HepG2 (cell line): Measurements from ENCODE around the gene PCDHGB7. TPM values are rescaled to one million over a fixed set of nuclear protein-coding genes. Genes with fewer than 3 reads are reported as not detected.
A peak's percentile ranks its signal among the peaks of the same experiment; 100 is the strongest.
"Not testable (repeated sequence)": the region's sequence is repeated elsewhere in the genome, so short reads cannot be mapped to it uniquely, and the experiment has no call there.

Experiments used
- ATAC-seq: fragments of 200-7000 bp; cut with Tn5 transposase; 3 replicates; pipeline ENCODE4 v1.9.1; 2020; ENCODE audit warnings: mild to moderate bottlenecking, moderate library complexity
- Bru-seq: library from RNA; stranded (reverse); fragments of 400-500 nt; gene quantifications from one replicate; lab custom pipeline; 2021; lab: Mats Ljungman, UMichigan
- BruChase-seq, 2 experiments: library from RNA; stranded (reverse); fragments of 400-500 nt; gene quantifications; one replicate each; lab custom pipeline; 2021; lab: Mats Ljungman, UMichigan
- BruUV-seq: library from RNA; stranded (reverse); fragments of 400-500 nt; replicated peaks from 2 replicates; lab custom pipeline; 2021; lab: Mats Ljungman, UMichigan
- CTCF ChIA-PET: fragments of 300-600 bp; formaldehyde crosslinking; extraction: SDS; loops from one replicate; lab custom pipeline; 2021; ENCODE audit warnings: low total read pairs, inconsistent platforms, low intra/inter-chr PET ratio; lab: Yijun Ruan, JAX
- POLR2A ChIA-PET: fragments of 350-600 bp; sonication (Branson Sonifier 250); formaldehyde crosslinking; loops from one replicate; lab custom pipeline; 2020; ENCODE audit warnings: antibody characterized with exemption, inconsistent platforms; lab: Yijun Ruan, JAX
- DNase-seq: peaks from one replicate; pipeline ENCODE4 v3.0.0-alpha.2; 2015; ENCODE audit warnings: low spot score
- FAIRE-seq: peaks from 3 replicates; lab custom pipeline; 2011; peaks lifted over from hg19 to GRCh38; lab: Jason Lieb, UNC
- H2AFZ ChIP-seq: one replicate; pipeline ENCODE4 v1.6.1; 2011; ENCODE audit warnings: low read length, inconsistent platforms
- H3K27ac ChIP-seq: fragments of 300-600 bp; 3 replicates; pipeline ENCODE4 v1.8.0; 2011; ENCODE audit warnings: mixed run types, mild to moderate bottlenecking, mixed read lengths, low read length, inconsistent platforms; ENCODE audit not compliant: insufficient read depth; ENCODE audit errors: extremely low read length
- H3K27me3 ChIP-seq, 2 experiments: fragments of 200-600 bp in 1 of 2; 2 replicates in 1 of 2; 3 replicates in 1 of 2; pipeline versions ENCODE4 v1.6.0 to v1.8.0; 2011; ENCODE audit warnings: low read length in 2 of 2, mild to moderate bottlenecking in 2 of 2, moderate library complexity in 2 of 2, inconsistent platforms in 1 of 2; ENCODE audit not compliant: insufficient read depth in 2 of 2, control insufficient read depth in 1 of 2
- H3K36me3 ChIP-seq, 2 experiments: fragments of 200-600 bp in 1 of 2; replicated peaks in 1 of 2; 2 replicates in 1 of 2; 3 replicates in 1 of 2; pipeline versions ENCODE4 v1.5.1 to v1.8.0; 2011; ENCODE audit warnings: low read length in 2 of 2, inconsistent platforms in 1 of 2; ENCODE audit not compliant: insufficient read depth in 2 of 2, control insufficient read depth in 1 of 2
- H3K4me1 ChIP-seq: 2 replicates; pipeline ENCODE4 v1.5.1; 2012; ENCODE audit warnings: low read length, inconsistent platforms; ENCODE audit not compliant: insufficient read depth
- H3K4me2 ChIP-seq: 2 replicates; pipeline ENCODE4 v1.6.0; 2011; ENCODE audit warnings: low read depth, low read length, inconsistent platforms
- H3K4me3 ChIP-seq, 3 experiments: fragments of 200-600 bp in 1 of 3; sonication (generic), shearing (Covaris generic) in 1 of 3; replicated peaks in 1 of 3; 2 replicates each; pipeline ENCODE4 v1.5.1; 2011 to 2016; ENCODE audit warnings: low read length in 3 of 3, inconsistent platforms in 2 of 3, low read depth in 2 of 3, mild to moderate bottlenecking in 2 of 3, control low read depth in 1 of 3, mixed read lengths in 1 of 3; ENCODE audit not compliant: insufficient read depth in 1 of 3
- H3K79me2 ChIP-seq: one replicate; pipeline ENCODE4 v1.6.1; 2011; ENCODE audit warnings: low read length, inconsistent platforms; ENCODE audit not compliant: insufficient read depth
- H3K9ac ChIP-seq: 2 replicates; pipeline ENCODE4 v1.6.0; 2011; ENCODE audit warnings: mild to moderate bottlenecking, low read depth, low read length, inconsistent platforms; ENCODE audit not compliant: insufficient read depth
- H3K9me3 ChIP-seq: 2 replicates; pipeline ENCODE4 v1.5.1; 2012; ENCODE audit warnings: mild to moderate bottlenecking, low read length
- H4K20me1 ChIP-seq: 2 replicates; pipeline ENCODE4 v1.6.0; 2011; ENCODE audit warnings: inconsistent platforms, mild to moderate bottlenecking, low read length, moderate library complexity; ENCODE audit not compliant: insufficient read depth
- BCL6 ChIP-seq: IDR thresholded peaks from 2 replicates; pipeline ENCODE4 v1.6.1; 2016; ENCODE audit warnings: missing genetic modification reagents, missing compliant biosample characterization
- RAD21 ChIP-seq: fragments of 450-650 bp; formaldehyde crosslinking; IDR thresholded peaks from 2 replicates; pipeline ENCODE4 v1.5.0; 2020; ENCODE audit warnings: mild to moderate bottlenecking
- SMC3 ChIP-seq: IDR thresholded peaks from 2 replicates; pipeline ENCODE4 v1.6.1; 2011; ENCODE audit warnings: low read length, improper control_type of control experiment
- STAG1 ChIP-seq: sonication (generic); formaldehyde crosslinking; IDR thresholded peaks from 2 replicates; pipeline ENCODE4 v1.4.0; 2020; ENCODE audit warnings: missing genetic modification reagents
- WGBS: methylation state at CpG from one replicate; pipeline ENCODE4 v1.1.6; 2017; ENCODE audit warnings: low lambda C conversion rate; 5-methylcytosine and 5-hydroxymethylcytosine counted together
- in situ Hi-C: cut with HindIII; loops from 2 replicates; pipeline ENCODE4 v1.10.0; 2017; ENCODE audit warnings: low pct_unique_long_range_greater_than_20kb; ENCODE audit not compliant: extremely low pct_ligation_motif_present
- intact Hi-C: fragments of 100-400 bp; cut with micrococcal nuclease; formaldehyde crosslinking; loops from one replicate; pipeline ENCODE4 v1.10.0; 2022; ENCODE audit not compliant: unreplicated experiment
- long read RNA-seq, 2 experiments: library from RNA in 1 of 2; library from polyadenylated mRNA in 1 of 2; stranded (forward) in 1 of 2; unstranded in 1 of 2; transcript quantifications; one replicate each; pipeline ENCODE4 v2.0.0, GENCODE V29; 2019 to 2022
- polyA minus RNA-seq, 3 experiments: library from RNA; depleted of rRNA, polyadenylated mRNA; stranded (reverse); fragments of >200 nt; gene quantifications; 2 replicates each; pipeline ENCODE4 v1.2.3, GENCODE V29; 2011; ENCODE audit warnings: low replicate concordance in 1 of 3
- polyA plus RNA-seq, 8 experiments: library from polyadenylated mRNA; depleted of rRNA in 3 of 8; stranded (reverse) in 7 of 8; unstranded in 1 of 8; fragments of >200 nt; fragmentation: Illumina TruSeq in 4 of 8; extraction: Trizol in 4 of 8; gene quantifications; 2 replicates each; pipeline versions ENCODE4 v1.2.1 to v1.2.3, GENCODE V29; 2011 to 2016; ENCODE audit warnings: low read depth in 4 of 8, missing spikeins in 1 of 8, mixed read lengths in 1 of 8; ENCODE audit not compliant: insufficient read depth in 1 of 8
- total RNA-seq, 5 experiments: library from RNA; depleted of rRNA; stranded (reverse); fragments of >200 nt; fragmentation: Illumina TruSeq; extraction: Trizol; gene quantifications; 2 replicates each; pipeline ENCODE4 v1.2.3, GENCODE V29; 2016; ENCODE audit warnings: low read depth in 1 of 5
- TF ChIP-seq, protein P1 (sequence below): sonication (generic); formaldehyde crosslinking; IDR thresholded peaks from 2 replicates; pipeline ENCODE4 v1.5.0; 2020; ENCODE audit warnings: mild to moderate bottlenecking, missing genetic modification reagents, moderate library complexity
- TF ChIP-seq, protein P2 (sequence below): sonication (generic); formaldehyde crosslinking; IDR thresholded peaks from 2 replicates; pipeline ENCODE4 v1.5.1; 2020; ENCODE audit warnings: mild to moderate bottlenecking, missing genetic modification reagents, moderate library complexity

Gene PCDHGB7
- total RNA-seq (2016; rRNA removed; fragmentation: Illumina TruSeq; extraction: Trizol) (0.07 and 0.18 TPM in 2 replicates), polyA plus RNA-seq (2011; rRNA removed) (0.08 and 0.10 TPM in 2 replicates), polyA minus RNA-seq (2011; rRNA and poly(A)+ RNA removed; ENCODE audit: low replicate concordance) (0.42 and 0.70 TPM in 2 replicates), Bru-seq, nascent RNA (percentile 38 among the genes with signal in this experiment), BruChase-seq, experiment 1, labeled RNA remaining after a 6-hour chase (percentile 48 among the genes with signal in this experiment), BruChase-seq, experiment 2, labeled RNA remaining after a 2-hour chase (percentile 51 among the genes with signal in this experiment)
- not detected in 2 replicates for total RNA-seq (2016; cell fraction: cytosol; rRNA removed; fragmentation: Illumina TruSeq; extraction: Trizol; ENCODE audit: low read depth)
- 0.11 TPM in 1 of 2 replicates, not detected in the other for total RNA-seq (2016; cell fraction: insoluble cytoplasmic fraction; rRNA removed; fragmentation: Illumina TruSeq; extraction: Trizol)
- total RNA-seq (2016; cell fraction: membrane; rRNA removed; fragmentation: Illumina TruSeq; extraction: Trizol) = not detected in 2 replicates
- total RNA-seq (2016; cell fraction: nucleus; rRNA removed; fragmentation: Illumina TruSeq; extraction: Trizol) = 1.3 and 1.7 TPM in 2 replicates
- 0.04 and 0.06 TPM in 2 replicates for polyA plus RNA-seq (2011; cell fraction: cytosol; rRNA removed)
- 0.52 and 0.66 TPM in 2 replicates for polyA plus RNA-seq (2011; cell fraction: nucleus; rRNA removed)
- 0.04 and 0.07 TPM in 2 replicates for polyA plus RNA-seq (2012)
- not detected in 2 replicates for polyA plus RNA-seq (2016; cell fraction: cytosol; fragmentation: Illumina TruSeq; extraction: Trizol; ENCODE audit: low read depth)
- not detected in 2 replicates for polyA plus RNA-seq (2016; cell fraction: insoluble cytoplasmic fraction; fragmentation: Illumina TruSeq; extraction: Trizol; ENCODE audit: low read depth)
- polyA plus RNA-seq (2016; cell fraction: membrane; fragmentation: Illumina TruSeq; extraction: Trizol; ENCODE audit: low read depth) = not detected in 2 replicates
- 0.12 and 0.21 TPM in 2 replicates for polyA plus RNA-seq (2016; cell fraction: nucleus; fragmentation: Illumina TruSeq; extraction: Trizol; ENCODE audit: insufficient read depth, low read depth)
- 0.20 TPM in 1 of 2 replicates, not detected in the other for polyA minus RNA-seq (2011; cell fraction: cytosol; rRNA and poly(A)+ RNA removed)
- 3.5 and 4.1 TPM in 2 replicates for polyA minus RNA-seq (2011; cell fraction: nucleus; rRNA and poly(A)+ RNA removed)
- long read RNA-seq, experiment 1 = 0 reads
- long read RNA-seq, experiment 2 = 0 reads

DNA sequence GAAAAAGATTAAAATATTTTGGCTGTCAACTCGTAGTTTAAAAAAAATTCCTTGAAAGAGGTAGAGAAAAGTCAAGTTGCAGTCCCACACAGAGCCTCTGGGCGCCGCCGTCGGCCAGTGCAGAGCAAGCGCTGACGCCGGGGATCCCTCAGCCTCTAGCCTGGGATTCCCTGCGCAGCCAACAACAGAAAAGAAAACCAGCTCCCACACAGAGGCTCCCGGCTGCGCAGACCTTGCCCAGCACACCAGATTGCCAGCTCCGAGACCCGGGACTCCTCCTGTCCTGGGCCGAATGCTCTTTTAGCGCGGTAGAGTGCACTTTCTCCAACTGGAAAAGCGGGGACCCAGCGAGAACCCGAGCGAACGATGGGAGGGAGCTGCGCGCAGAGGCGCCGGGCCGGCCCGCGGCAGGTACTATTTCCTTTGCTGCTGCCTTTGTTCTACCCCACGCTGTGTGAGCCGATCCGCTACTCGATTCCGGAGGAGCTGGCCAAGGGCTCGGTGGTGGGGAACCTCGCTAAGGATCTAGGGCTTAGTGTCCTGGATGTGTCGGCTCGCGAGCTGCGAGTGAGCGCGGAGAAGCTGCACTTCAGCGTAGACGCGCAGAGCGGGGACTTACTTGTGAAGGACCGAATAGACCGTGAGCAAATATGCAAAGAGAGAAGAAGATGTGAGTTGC is at the start of gene PCDHGB7:
PCDHGB7 (plus strand) TSS at position 184 of the 679 bp plus-strand sequence; CDS start at position 367, 183 bp downstream.
- intact Hi-C loops = loop anchor here (1.0 kb wide), 3 partner anchors 108 to 147 kb away; no protein-coding TSS in a partner anchor
- H3K4me3 ChIP-seq = peak within 1 kb of the TSS in 1 of 3 experiments; percentile 16; a peak in 1 of 6 replicates
- peak; percentile 27 for DNase-seq
- H3K27ac ChIP-seq, H3K36me3 ChIP-seq, FAIRE-seq, H4K20me1 ChIP-seq, H3K79me2 ChIP-seq, BruUV-seq, H3K27me3 ChIP-seq, POLR2A ChIA-PET, H2AFZ ChIP-seq, H3K4me1 ChIP-seq, H3K9ac ChIP-seq: not testable (repeated sequence)
- CTCF ChIA-PET = interaction anchor here (0.7 to 1.6 kb wide), 4 partner anchors 95 to 147 kb away, joined by 5 to 13 read pairs (median 8); no protein-coding TSS in a partner anchor
- ATAC-seq = peak; percentile 94
- WGBS = 74% methylated on average over 38 of the region's 47 CpGs
- 0 out of 2 replicates have a peak, but pooled peaks have one; percentile 5 for TF ChIP-seq SMC3
- TF ChIP-seq, protein P1, sequence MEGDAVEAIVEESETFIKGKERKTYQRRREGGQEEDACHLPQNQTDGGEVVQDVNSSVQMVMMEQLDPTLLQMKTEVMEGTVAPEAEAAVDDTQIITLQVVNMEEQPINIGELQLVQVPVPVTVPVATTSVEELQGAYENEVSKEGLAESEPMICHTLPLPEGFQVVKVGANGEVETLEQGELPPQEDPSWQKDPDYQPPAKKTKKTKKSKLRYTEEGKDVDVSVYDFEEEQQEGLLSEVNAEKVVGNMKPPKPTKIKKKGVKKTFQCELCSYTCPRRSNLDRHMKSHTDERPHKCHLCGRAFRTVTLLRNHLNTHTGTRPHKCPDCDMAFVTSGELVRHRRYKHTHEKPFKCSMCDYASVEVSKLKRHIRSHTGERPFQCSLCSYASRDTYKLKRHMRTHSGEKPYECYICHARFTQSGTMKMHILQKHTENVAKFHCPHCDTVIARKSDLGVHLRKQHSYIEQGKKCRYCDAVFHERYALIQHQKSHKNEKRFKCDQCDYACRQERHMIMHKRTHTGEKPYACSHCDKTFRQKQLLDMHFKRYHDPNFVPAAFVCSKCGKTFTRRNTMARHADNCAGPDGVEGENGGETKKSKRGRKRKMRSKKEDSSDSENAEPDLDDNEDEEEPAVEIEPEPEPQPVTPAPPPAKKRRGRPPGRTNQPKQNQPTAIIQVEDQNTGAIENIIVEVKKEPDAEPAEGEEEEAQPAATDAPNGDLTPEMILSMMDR = peak; percentile 75
- TF ChIP-seq, protein P2, sequence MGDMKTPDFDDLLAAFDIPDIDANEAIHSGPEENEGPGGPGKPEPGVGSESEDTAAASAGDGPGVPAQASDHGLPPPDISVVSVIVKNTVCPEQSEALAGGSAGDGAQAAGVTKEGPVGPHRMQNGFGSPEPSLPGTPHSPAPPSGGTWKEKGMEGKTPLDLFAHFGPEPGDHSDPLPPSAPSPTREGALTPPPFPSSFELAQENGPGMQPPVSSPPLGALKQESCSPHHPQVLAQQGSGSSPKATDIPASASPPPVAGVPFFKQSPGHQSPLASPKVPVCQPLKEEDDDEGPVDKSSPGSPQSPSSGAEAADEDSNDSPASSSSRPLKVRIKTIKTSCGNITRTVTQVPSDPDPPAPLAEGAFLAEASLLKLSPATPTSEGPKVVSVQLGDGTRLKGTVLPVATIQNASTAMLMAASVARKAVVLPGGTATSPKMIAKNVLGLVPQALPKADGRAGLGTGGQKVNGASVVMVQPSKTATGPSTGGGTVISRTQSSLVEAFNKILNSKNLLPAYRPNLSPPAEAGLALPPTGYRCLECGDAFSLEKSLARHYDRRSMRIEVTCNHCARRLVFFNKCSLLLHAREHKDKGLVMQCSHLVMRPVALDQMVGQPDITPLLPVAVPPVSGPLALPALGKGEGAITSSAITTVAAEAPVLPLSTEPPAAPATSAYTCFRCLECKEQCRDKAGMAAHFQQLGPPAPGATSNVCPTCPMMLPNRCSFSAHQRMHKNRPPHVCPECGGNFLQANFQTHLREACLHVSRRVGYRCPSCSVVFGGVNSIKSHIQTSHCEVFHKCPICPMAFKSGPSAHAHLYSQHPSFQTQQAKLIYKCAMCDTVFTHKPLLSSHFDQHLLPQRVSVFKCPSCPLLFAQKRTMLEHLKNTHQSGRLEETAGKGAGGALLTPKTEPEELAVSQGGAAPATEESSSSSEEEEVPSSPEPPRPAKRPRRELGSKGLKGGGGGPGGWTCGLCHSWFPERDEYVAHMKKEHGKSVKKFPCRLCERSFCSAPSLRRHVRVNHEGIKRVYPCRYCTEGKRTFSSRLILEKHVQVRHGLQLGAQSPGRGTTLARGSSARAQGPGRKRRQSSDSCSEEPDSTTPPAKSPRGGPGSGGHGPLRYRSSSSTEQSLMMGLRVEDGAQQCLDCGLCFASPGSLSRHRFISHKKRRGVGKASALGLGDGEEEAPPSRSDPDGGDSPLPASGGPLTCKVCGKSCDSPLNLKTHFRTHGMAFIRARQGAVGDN = peak; percentile 20; the same call in 1 of the 2 replicates
- TF ChIP-seq STAG1 (CRISPR knock-in tag) = peak; percentile 74
- peak; percentile 61 for TF ChIP-seq RAD21 (CRISPR knock-in tag)
- peak; percentile 88 for TF ChIP-seq BCL6 (CRISPR knock-in tag)
- in situ Hi-C loops = loop anchor here (5.0 kb wide), 2 partner anchors 105 to 145 kb away; no protein-coding TSS in a partner anchor
- peaks cover 30% of the 10 kb centered on the region for H3K9me3 ChIP-seq
- peak within 1 kb of the TSS; percentile 27; the same call in 1 of the 2 replicates for H3K4me2 ChIP-seq
